ENCODE measurements around the gene ALPK1. TPM values are rescaled to one million over a fixed set of nuclear protein-coding genes. Genes with fewer than 3 reads are reported as not detected.

The ALPK1 gene
- total and polyA plus RNA-seq, 2 of the 4 experiments (the other 2 are of a cell fraction): 3.3 to 7.9 TPM

GRCh38 chr4:112302320-112303274 lies 5.4 kb downstream of the ALPK1 start:
- no peaks in the 10 kb centered on the region for H3K9me3 ChIP-seq (ENCODE audit: control insufficient read depth, insufficient read depth, low read length)
- DNase-seq: no peak
- H2AFZ ChIP-seq (replicated peaks; ENCODE audit: low read length, poor library complexity): no peak overlapping the region
- H3K27ac ChIP-seq (ENCODE audit: insufficient read depth, low read length): no peak overlapping the region
- H3K9ac ChIP-seq (ENCODE audit: low read depth, low read length): no peak overlapping the region
- H3K9me1 ChIP-seq (ENCODE audit: insufficient read depth, low read length): no peaks in the 10 kb centered on the region
- no peak overlapping the region for H3K14ac ChIP-seq (replicated peaks; ENCODE audit: low read depth, low read length)
- H3K23ac ChIP-seq (ENCODE audit: low read depth, low read length): no peak overlapping the region
- ChIA-PET POLR2A (ENCODE audit: unreplicated experiment) (no interaction called here), CTCF (no interaction called here)
- H3K18ac ChIP-seq (ENCODE audit: low read depth, low read length): no peak overlapping the region
- 0 out of 2 replicates have a peak, but pooled peaks cover 1% of the 10 kb centered on the region for H3K36me3 ChIP-seq (ENCODE audit: control insufficient read depth, insufficient read depth, low read length)
- in situ Hi-C loops (cut with MboI; ENCODE audit: low sequenced_read_pairs) (no loop called here), intact Hi-C loops (cut with micrococcal nuclease) (loop anchor here (1.0 kb wide), 1 partner anchor 9 kb away; no protein-coding TSS in a partner anchor), dilution Hi-C loops (cut with HindIII; ENCODE audit: low sequenced_read_pairs, unreplicated experiment) (no loop called here)
- no peak overlapping the region for H3K4ac ChIP-seq (ENCODE audit: low read depth, low read length)
- no peak overlapping the region for H3K56ac ChIP-seq (ENCODE audit: extremely low read depth, insufficient read depth, low read length)
- H2BK15ac ChIP-seq (ENCODE audit: low read depth, low read length): no peak overlapping the region
- no peak for ATAC-seq (ENCODE audit: low read depth)
- H2BK5ac ChIP-seq (ENCODE audit: low read depth, low read length, poor library complexity, severe bottlenecking): no peak overlapping the region
- no peak overlapping the region for H2BK120ac ChIP-seq (ENCODE audit: low read depth, low read length)
- no peak overlapping the region for H2AK9ac ChIP-seq (replicated peaks; ENCODE audit: low read depth, low read length, poor library complexity)
- WGBS, 2 experiments (ENCODE audit: extremely low coverage in 2 of 2, insufficient read length in 1 of 2): 90% methylated on average over 2 of the region's 5 CpGs; no CpG with 5 or more reads in 1 of the 2 experiments
- H3K4me2 ChIP-seq (ENCODE audit: low read depth, low read length): no peak overlapping the region
- H3K4me1 ChIP-seq (ENCODE audit: control insufficient read depth, insufficient read depth, low read length): no peaks in the 10 kb centered on the region
- no peaks in the 10 kb centered on the region for H3K27me3 ChIP-seq (ENCODE audit: control insufficient read depth, insufficient read depth, low read length)
- peaks cover 0 to 8% of the 10 kb centered on the region in 2 experiments; a peak in 1 of 4 replicates for H3K79me1 ChIP-seq (ENCODE audit: low read depth in 1 of 2, low read length in 2 of 2)
- TF ChIP-seq SMC3 (IDR thresholded peaks at IDR 0.05; ENCODE audit: low read depth, low read length) (no peak), CHD1 (IDR thresholded peaks at IDR 0.05; ENCODE audit: low read depth, low read length) (no peak), CEBPB (IDR thresholded peaks at IDR 0.05; ENCODE audit: low read depth, low read length) (no peak), MAFK (IDR thresholded peaks at IDR 0.05; ENCODE audit: low read depth, low read length) (no peak), MXI1 (IDR thresholded peaks at IDR 0.05; ENCODE audit: borderline replicate concordance, low read depth, low read length) (no peak), RFX5 (IDR thresholded peaks at IDR 0.05; ENCODE audit: low read depth, low read length) (no peak), NFE2L2 (IDR thresholded peaks at IDR 0.05; ENCODE audit: low read depth, low read length) (no peak), POLR2A (IDR thresholded peaks at IDR 0.05; ENCODE audit: low read depth, low read length) (no peak), MAZ (IDR thresholded peaks at IDR 0.05; ENCODE audit: borderline replicate concordance, low read depth, low read length) (no peak), RCOR1 (IDR thresholded peaks at IDR 0.05; ENCODE audit: insufficient replicate concordance, low read length) (no peak), FOS (IDR thresholded peaks at IDR 0.05; ENCODE audit: low read depth, low read length) (no peak), RAD21 (IDR thresholded peaks at IDR 0.05; ENCODE audit: low read length) (no peak), BHLHE40 (IDR thresholded peaks at IDR 0.05; ENCODE audit: low read depth, low read length) (no peak), CTCF (conservative IDR thresholded peaks at IDR 0.05; ENCODE audit: low read depth, low read length) (no peak)
- no peaks in the 10 kb centered on the region for H4K20me1 ChIP-seq (ENCODE audit: insufficient read depth, low read length)
- BruUV-seq (replicated peaks): no TSS peak
- no peak overlapping the region for H3K4me3 ChIP-seq (ENCODE audit: insufficient read depth, low read depth, low read length)
- H4K8ac ChIP-seq (ENCODE audit: low read depth in 2 of 2, low read length in 2 of 2): no peak overlapping the region
- no peak overlapping the region for H4K91ac ChIP-seq (ENCODE audit: insufficient read depth, low read depth, low read length)
- H4K5ac ChIP-seq (ENCODE audit: low read depth, low read length): no peak overlapping the region
- no peak overlapping the region for H2AK5ac ChIP-seq (ENCODE audit: low read depth, low read length)
- no peak overlapping the region for H2BK20ac ChIP-seq (ENCODE audit: low read depth, low read length)
